OCI-LY7 (cell line): Measurements from ENCODE around the gene VPS54.

Experiments
- CTCF ChIP-seq: fragments of 200-600 bp; sonication (generic); conservative IDR thresholded peaks from 2 replicates; pipeline ENCODE4 v1.5.1; 2014; ENCODE audit warnings: mild to moderate bottlenecking, antibody characterized with exemption, low read length, moderate library complexity, mixed read lengths
- EZH2phosphoT487 ChIP-seq: fragments of 200-600 bp; sonication (generic); IDR thresholded peaks from 2 replicates; pipeline ENCODE4 v1.6.1; 2018; ENCODE audit warnings: low read depth, borderline replicate concordance, mild to moderate bottlenecking, mixed run types, antibody characterized with exemption, low read length, moderate library complexity, mixed read lengths

DNA sequence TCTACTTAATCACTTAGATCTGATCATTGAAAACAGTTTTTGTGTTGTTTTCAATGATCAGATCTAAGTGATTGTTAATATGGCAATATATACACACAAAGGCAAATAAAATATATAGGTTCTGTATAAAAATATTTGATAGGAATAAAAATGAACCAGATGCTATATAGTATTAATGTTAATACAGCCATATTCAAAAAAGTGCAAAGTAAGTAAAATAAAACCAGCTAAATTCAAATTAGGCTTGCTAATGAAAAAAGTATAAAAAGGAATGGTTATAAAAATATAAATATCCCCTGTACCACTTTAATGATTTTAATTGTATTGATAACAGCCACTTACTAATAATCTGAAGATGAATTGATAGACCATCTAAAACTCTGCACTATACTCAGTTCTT lies 38.4 kb downstream of the VPS54 start:
- no peak for TF ChIP-seq CTCF
- no peak for TF ChIP-seq EZH2phosphoT487
